Measurements from ENCODE around the gene TMOD2. TPM values are rescaled to one million over a fixed set of nuclear protein-coding genes. Genes with fewer than 3 reads are reported as not detected.
"Not testable (repeated sequence)": the region's sequence is repeated elsewhere in the genome, so short reads cannot be mapped to it uniquely, and the experiment has no call there.

The TMOD2 gene
- total and polyA plus RNA-seq, 9 donors, result 5.3 to 14.0 (median 6.2) TPM

DNA sequence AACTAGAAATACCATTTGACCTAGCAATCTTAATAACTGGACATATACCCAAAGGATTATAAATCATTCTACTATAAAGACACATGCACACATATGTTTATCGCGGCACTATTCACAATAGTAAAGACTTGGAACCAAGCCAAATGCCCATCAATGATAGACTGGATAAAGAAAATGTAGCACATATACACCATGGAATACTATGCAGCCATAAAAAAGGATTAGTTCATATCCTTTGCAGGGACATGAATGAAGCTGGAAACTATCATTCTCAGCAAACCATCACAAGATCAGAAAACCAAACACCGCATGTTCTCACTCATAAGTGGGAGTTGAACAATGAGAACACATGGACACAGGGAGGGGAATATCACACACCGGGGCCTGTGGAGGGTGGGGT, 41.1 kb downstream of the TMOD2 start:
- H3K4me3 ChIP-seq (ENCODE audit: low read length); DNase-seq; H3K27me3 ChIP-seq (ENCODE audit: control insufficient read depth, insufficient read depth, low read length); H3K27ac ChIP-seq (ENCODE audit: low read length); H3K4me1 ChIP-seq (ENCODE audit: control insufficient read depth, insufficient read depth, low read length); H3K9me3 ChIP-seq (replicated peaks; ENCODE audit: control insufficient read depth, low read depth, low read length); H3K36me3 ChIP-seq (ENCODE audit: control insufficient read depth, insufficient read depth, low read length): not testable (repeated sequence)
- WGBS (ENCODE audit: insufficient coverage), result 100% methylated on average over 1 of the region's 4 CpGs

- Histone ChIP-seq H3K36me3 (ENCODE audit: control insufficient read depth, insufficient read depth, low read length) (peaks cover 4% of the 10 kb centered on the region), H3K27ac (ENCODE audit: low read length) (no peak overlapping the region), H3K27me3 (ENCODE audit: control insufficient read depth, insufficient read depth, low read length) (no peaks in the 10 kb centered on the region), H3K9me3 (replicated peaks; ENCODE audit: control insufficient read depth, low read depth, low read length) (no peaks in the 10 kb centered on the region), H3K4me1 (ENCODE audit: control insufficient read depth, insufficient read depth, low read length) (no peaks in the 10 kb centered on the region), H3K4me3 (ENCODE audit: low read length) (no peak overlapping the region)
- 63% methylated on average over 2 of the region's 4 CpGs for WGBS (ENCODE audit: insufficient coverage)
- DNase-seq, result peak; percentile 71
Observed at GRCh38 chr15:51793521-51794305, 42.3 kb downstream of the TMOD2 start.

DNA sequence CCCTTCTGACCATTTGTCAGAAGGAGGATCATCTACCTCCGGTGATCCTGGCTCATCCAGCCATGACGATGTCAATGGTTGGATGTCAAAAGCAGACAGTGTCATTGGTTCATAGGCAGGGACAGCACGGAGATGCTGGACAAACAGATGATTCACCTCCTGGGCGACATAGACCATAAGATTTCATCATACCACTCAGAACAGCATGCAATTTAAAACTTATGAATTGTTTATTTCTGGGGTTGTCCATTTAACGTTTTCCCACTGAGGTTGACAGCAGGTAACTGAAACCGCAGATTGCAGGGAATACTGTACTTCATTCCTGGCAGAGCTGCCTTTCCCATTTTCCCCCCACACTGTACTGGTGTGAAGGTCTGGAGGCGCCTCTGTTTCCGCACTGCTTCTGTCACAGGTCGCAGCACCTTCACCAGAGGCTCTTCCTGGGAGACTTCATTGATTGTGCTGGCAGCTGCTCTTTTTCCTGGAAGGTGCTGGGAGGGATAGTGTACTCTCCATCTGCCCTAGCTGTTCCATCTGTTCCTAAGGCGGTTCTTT, 45.5 kb downstream of the TMOD2 start:
- Histone ChIP-seq H3K9me3 (replicated peaks; ENCODE audit: control insufficient read depth, low read depth, low read length) (no peaks in the 10 kb centered on the region), H3K36me3 (ENCODE audit: control insufficient read depth, insufficient read depth, low read length) (peaks cover 9% of the 10 kb centered on the region), H3K4me3 (ENCODE audit: low read length) (no peak overlapping the region), H3K27ac (ENCODE audit: low read length) (no peak overlapping the region), H3K27me3 (ENCODE audit: control insufficient read depth, insufficient read depth, low read length) (no peaks in the 10 kb centered on the region), H3K4me1 (ENCODE audit: control insufficient read depth, insufficient read depth, low read length) (no peaks in the 10 kb centered on the region)
- WGBS (ENCODE audit: insufficient coverage), result 87% methylated on average over 2 of the region's 10 CpGs
- DNase-seq, result no peak

GRCh38 chr15:51798281-51798680, 46.9 kb downstream of the TMOD2 start:
- WGBS (ENCODE audit: insufficient coverage), result 80% methylated on average over 1 of the region's 1 CpG
- Histone ChIP-seq H3K9me3 (replicated peaks; ENCODE audit: control insufficient read depth, low read depth, low read length) (no peaks in the 10 kb centered on the region), H3K4me1 (ENCODE audit: control insufficient read depth, insufficient read depth, low read length) (no peaks in the 10 kb centered on the region), H3K27me3 (ENCODE audit: control insufficient read depth, insufficient read depth, low read length) (no peaks in the 10 kb centered on the region), H3K4me3 (ENCODE audit: low read length) (no peak overlapping the region), H3K36me3 (ENCODE audit: control insufficient read depth, insufficient read depth, low read length) (peaks cover 9% of the 10 kb centered on the region), H3K27ac (ENCODE audit: low read length) (no peak overlapping the region)
- no peak for DNase-seq

DNA sequence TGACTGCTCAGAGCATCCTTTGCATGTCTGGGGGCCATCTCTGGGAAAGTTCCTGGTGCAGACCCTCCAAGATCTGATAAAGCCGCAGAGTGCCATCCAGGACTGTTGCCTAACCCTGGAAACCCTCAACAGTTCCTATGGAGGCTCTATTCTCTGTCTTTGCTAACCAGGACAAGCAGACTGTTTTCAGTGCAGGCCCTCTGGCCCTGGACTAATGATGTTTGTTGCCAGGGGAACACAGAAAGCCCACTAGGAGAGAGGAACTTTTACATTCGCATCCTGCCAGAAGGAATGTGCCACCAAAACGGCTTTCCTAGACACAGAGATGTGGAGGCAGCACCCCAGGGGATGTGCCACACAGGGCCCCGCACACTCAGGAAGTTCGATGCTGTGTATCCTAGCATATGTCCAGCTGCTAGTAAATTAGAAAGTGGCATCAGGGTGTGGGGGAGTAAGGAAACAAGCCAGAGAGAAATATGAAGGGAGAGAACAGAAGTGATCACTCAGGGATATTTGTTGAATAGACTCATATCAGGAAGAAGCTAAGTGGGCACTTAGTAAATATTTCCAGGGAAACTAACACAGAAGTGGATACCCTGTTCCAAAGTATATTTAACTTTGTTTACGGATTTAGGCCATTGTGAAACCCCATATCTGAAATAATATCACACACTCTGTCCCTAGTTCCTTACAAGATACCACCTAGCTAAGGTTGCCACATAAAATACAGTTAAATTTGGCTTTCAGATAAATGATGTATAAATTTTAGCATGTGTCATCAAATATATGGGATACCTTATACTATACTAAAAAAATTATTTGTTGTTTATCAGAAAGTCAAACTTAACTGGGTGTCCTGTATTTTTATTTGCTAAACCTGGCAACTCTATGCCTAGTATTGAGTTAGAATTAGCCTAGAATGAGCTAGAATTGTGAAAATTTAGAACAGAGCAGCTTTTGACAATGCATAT, 48.2 kb downstream of the TMOD2 start:
- Histone ChIP-seq H3K4me3 (ENCODE audit: low read length) (no peak overlapping the region), H3K27ac (ENCODE audit: low read length) (no peak overlapping the region), H3K4me1 (ENCODE audit: control insufficient read depth, insufficient read depth, low read length) (no peaks in the 10 kb centered on the region), H3K36me3 (ENCODE audit: control insufficient read depth, insufficient read depth, low read length) (peaks cover 9% of the 10 kb centered on the region), H3K27me3 (ENCODE audit: control insufficient read depth, insufficient read depth, low read length) (no peaks in the 10 kb centered on the region), H3K9me3 (replicated peaks; ENCODE audit: control insufficient read depth, low read depth, low read length) (no peaks in the 10 kb centered on the region)
- WGBS (ENCODE audit: insufficient coverage), result 65% methylated on average over 4 of the region's 6 CpGs
- no peak for DNase-seq

DNA sequence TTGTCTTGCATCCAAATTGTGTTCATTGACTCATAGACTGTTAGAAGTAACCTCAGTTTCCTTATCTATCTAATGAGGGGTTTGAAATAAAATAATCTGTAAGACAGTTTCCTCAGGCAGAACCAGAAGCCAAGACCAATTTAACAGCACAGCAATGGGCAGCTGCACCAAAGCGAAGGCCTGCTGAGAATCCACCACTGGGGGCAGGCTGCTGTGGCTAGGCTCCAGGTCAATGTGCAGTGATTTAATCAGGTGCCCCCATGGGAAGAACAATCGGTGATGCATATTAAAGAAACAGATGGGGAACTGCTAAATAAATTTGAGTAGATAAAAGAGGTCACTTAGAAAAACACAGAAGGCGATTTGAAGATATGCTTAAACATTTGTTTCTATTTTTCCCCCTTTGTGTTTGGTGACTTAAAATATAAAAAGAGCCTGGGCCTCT, 50.0 kb downstream of the TMOD2 start:
- no peaks in the 10 kb centered on the region for H3K27me3 ChIP-seq (ENCODE audit: control insufficient read depth, insufficient read depth, low read length)
- H3K27ac ChIP-seq (ENCODE audit: low read length), result no peak overlapping the region
- H3K9me3 ChIP-seq (replicated peaks; ENCODE audit: control insufficient read depth, low read depth, low read length), result no peaks in the 10 kb centered on the region
- H3K4me1 ChIP-seq (ENCODE audit: control insufficient read depth, insufficient read depth, low read length), result no peaks in the 10 kb centered on the region
- H3K4me3 ChIP-seq (ENCODE audit: low read length), result no peak overlapping the region
- WGBS (ENCODE audit: insufficient coverage), result 0% methylated on average over 1 of the region's 3 CpGs
- peaks cover 9% of the 10 kb centered on the region for H3K36me3 ChIP-seq (ENCODE audit: control insufficient read depth, insufficient read depth, low read length)
- DNase-seq, result peak; percentile 23

- Histone ChIP-seq H3K27me3 (ENCODE audit: control insufficient read depth, insufficient read depth, low read length) (no peaks in the 10 kb centered on the region), H3K4me1 (ENCODE audit: control insufficient read depth, insufficient read depth, low read length) (no peaks in the 10 kb centered on the region), H3K9me3 (replicated peaks; ENCODE audit: control insufficient read depth, low read depth, low read length) (no peaks in the 10 kb centered on the region), H3K4me3 (ENCODE audit: low read length) (no peak overlapping the region), H3K27ac (ENCODE audit: low read length) (no peak overlapping the region), H3K36me3 (ENCODE audit: control insufficient read depth, insufficient read depth, low read length) (peaks cover 15% of the 10 kb centered on the region)
- WGBS (ENCODE audit: insufficient coverage), result 95% methylated on average over 2 of the region's 5 CpGs
- no peak for DNase-seq
Observed at GRCh38 chr15:51802593-51802992, 51.2 kb downstream of the TMOD2 start.

DNA sequence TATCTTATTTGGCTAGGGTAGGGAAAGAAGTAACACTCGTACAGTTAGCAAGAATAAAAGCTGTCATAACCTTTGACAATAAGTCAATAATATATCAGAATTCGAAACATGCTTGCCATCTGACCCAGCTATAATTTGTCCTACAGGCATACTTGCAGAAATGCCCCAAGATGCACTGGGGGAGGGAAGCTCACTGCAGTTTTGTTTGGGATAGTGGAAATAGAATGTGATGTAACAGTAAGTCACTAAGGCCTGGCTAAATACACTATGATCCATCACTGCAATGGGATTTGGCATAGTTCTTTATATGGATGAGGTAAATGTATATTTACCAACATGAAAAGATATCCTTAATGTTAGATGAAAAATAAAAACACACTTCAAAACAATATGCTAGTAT, 52.6 kb downstream of the TMOD2 start:
- Histone ChIP-seq H3K4me1 (ENCODE audit: control insufficient read depth, insufficient read depth, low read length) (no peaks in the 10 kb centered on the region), H3K36me3 (ENCODE audit: control insufficient read depth, insufficient read depth, low read length) (peaks cover 11% of the 10 kb centered on the region)
- no peak for DNase-seq

GRCh38 chr15:51806123-51806522, 54.7 kb downstream of the TMOD2 start:
- no peak for DNase-seq
- no peaks in the 10 kb centered on the region for H3K4me1 ChIP-seq (ENCODE audit: control insufficient read depth, insufficient read depth, low read length)
- no peaks in the 10 kb centered on the region for H3K9me3 ChIP-seq (replicated peaks; ENCODE audit: control insufficient read depth, low read depth, low read length)
- peaks cover 6% of the 10 kb centered on the region for H3K36me3 ChIP-seq (ENCODE audit: control insufficient read depth, insufficient read depth, low read length)
- no peak overlapping the region for H3K27ac ChIP-seq (ENCODE audit: low read length)
- 86% methylated on average over 1 of the region's 2 CpGs for WGBS (ENCODE audit: insufficient coverage)
- H3K4me3 ChIP-seq (ENCODE audit: low read length), result no peak overlapping the region
- H3K27me3 ChIP-seq (ENCODE audit: control insufficient read depth, insufficient read depth, low read length), result no peaks in the 10 kb centered on the region

More for the DNA sequence above, 52.6 kb downstream of the TMOD2 start:
- no peaks in the 10 kb centered on the region for H3K9me3 ChIP-seq (replicated peaks; ENCODE audit: control insufficient read depth, low read depth, low read length)
- H3K27ac ChIP-seq (ENCODE audit: low read length), result no peak overlapping the region
- no peaks in the 10 kb centered on the region for H3K27me3 ChIP-seq (ENCODE audit: control insufficient read depth, insufficient read depth, low read length)
- H3K4me3 ChIP-seq (ENCODE audit: low read length), result no peak overlapping the region
- no CpG with 5 or more reads among the region's 2 CpGs for WGBS (ENCODE audit: insufficient coverage)

DNA sequence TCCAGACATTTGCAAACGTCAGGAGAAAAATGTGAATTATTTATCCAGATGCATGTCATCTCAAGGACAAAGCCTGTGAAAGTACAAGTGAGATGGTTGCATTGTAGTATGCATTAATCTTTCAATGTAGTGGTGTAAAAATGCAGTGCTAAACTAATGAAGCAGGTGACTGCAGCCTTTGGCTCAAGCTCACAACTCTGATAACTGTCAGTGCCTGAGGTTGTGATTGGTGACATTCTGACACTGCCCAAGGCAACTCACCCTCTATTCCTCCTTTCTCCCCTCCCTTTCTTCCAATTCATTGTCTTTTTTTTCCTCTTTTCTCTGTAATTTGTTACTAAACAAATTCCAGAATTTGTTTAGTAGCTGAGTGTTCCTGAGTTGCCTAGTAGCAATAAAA, 58.1 kb downstream of the TMOD2 start:
- H3K36me3 ChIP-seq (ENCODE audit: control insufficient read depth, insufficient read depth, low read length), result peaks cover 8% of the 10 kb centered on the region
- no peak overlapping the region for H3K27ac ChIP-seq (ENCODE audit: low read length)
- H3K4me1 ChIP-seq (ENCODE audit: control insufficient read depth, insufficient read depth, low read length), result no peaks in the 10 kb centered on the region
- H3K27me3 ChIP-seq (ENCODE audit: control insufficient read depth, insufficient read depth, low read length), result no peaks in the 10 kb centered on the region
- DNase-seq, result no peak
- no peak overlapping the region for H3K4me3 ChIP-seq (ENCODE audit: low read length)
- H3K9me3 ChIP-seq (replicated peaks; ENCODE audit: control insufficient read depth, low read depth, low read length), result no peaks in the 10 kb centered on the region
- 80% methylated on average over 1 of the region's 1 CpG for WGBS (ENCODE audit: insufficient coverage)
